Measurements from ENCODE around the gene TNPO1. TPM values are rescaled to one million over a fixed set of nuclear protein-coding genes. Genes with fewer than 3 reads are reported as not detected.
"Not testable (repeated sequence)": the region's sequence is repeated elsewhere in the genome, so short reads cannot be mapped to it uniquely, and the experiment has no call there.

Gene TNPO1
- total RNA-seq, 4 donors from 2014 or later = 96.8 to 130 (median 111) TPM

DNA sequence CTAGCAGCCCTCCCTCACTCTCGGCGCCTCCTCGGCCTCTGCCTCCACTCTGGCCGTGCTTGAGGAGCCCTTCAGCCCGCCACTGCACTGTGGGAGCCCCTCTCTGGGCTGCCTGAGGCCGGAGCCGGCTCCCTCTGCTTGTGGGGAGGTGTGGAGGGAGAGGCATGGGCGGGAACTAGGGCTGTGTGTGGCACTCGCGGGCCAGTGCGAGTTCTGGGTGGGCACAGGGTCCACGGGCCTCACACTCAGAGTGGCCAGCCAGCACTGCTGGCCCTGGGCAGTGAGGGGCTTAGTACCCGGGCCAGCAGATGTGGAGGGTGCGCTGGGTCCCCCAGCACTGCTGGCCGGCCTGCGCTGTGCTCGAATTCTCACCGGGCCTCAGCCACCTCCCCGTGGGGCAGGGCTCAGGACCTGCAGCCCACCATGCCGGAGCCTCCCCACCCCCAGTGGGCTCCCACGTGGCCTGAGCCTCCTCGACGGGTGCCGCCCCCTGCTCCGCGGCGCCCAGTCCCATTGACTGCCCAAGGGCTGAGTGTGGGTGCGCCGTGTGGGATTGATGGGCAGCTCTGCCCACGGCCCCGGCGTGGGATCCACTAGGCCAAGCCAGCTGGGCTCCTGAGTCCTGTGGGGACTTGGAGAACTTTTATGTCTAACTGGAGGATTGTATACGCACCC, 109.0 kb downstream of the TNPO1 start:
- intact Hi-C loops (cut with DNase I; ENCODE audit: low total_unique reads) = no loop called here

GRCh38 chr5:72932686-72933085, 116.2 kb downstream of the TNPO1 start:
- H3K27me3 ChIP-seq; ATAC-seq; H3K9me3 ChIP-seq; DNase-seq; H3K4me3 ChIP-seq; intact Hi-C loops (cut with DNase I; ENCODE audit: low total_unique reads); H3K4me1 ChIP-seq; H3K36me3 ChIP-seq; H3K27ac ChIP-seq: not testable (repeated sequence)
- in situ Hi-C loops (cut with MboI; ENCODE audit: low sequenced_read_pairs in 4 of 4) = loop anchor here in 1 of 4 donors (25.0 kb wide), 1 partner anchor 280 kb away; no protein-coding TSS in a partner anchor

More for the DNA sequence above, 109.0 kb downstream of the TNPO1 start:
- in situ Hi-C loops (cut with MboI; ENCODE audit: low sequenced_read_pairs in 4 of 4) = loop anchor here in 1 of 4 donors (25.0 kb wide), 1 partner anchor 287 kb away; no protein-coding TSS in a partner anchor
- Histone ChIP-seq H3K36me3 (no peaks in the 10 kb centered on the region), H3K27me3 (no peaks in the 10 kb centered on the region), H3K4me1 (no peaks in the 10 kb centered on the region), H3K9me3 (no peaks in the 10 kb centered on the region), H3K27ac (no peak overlapping the region), H3K4me3 (no peak overlapping the region)
- ATAC-seq (no peak), DNase-seq (no peak)
- TF ChIP-seq POLR2A (IDR thresholded peaks at IDR 0.05) = no peak
- no peak for TF ChIP-seq CTCF (IDR thresholded peaks at IDR 0.05 in 4 of 5, conservative IDR thresholded peaks at IDR 0.05 in 1 of 5)

DNA sequence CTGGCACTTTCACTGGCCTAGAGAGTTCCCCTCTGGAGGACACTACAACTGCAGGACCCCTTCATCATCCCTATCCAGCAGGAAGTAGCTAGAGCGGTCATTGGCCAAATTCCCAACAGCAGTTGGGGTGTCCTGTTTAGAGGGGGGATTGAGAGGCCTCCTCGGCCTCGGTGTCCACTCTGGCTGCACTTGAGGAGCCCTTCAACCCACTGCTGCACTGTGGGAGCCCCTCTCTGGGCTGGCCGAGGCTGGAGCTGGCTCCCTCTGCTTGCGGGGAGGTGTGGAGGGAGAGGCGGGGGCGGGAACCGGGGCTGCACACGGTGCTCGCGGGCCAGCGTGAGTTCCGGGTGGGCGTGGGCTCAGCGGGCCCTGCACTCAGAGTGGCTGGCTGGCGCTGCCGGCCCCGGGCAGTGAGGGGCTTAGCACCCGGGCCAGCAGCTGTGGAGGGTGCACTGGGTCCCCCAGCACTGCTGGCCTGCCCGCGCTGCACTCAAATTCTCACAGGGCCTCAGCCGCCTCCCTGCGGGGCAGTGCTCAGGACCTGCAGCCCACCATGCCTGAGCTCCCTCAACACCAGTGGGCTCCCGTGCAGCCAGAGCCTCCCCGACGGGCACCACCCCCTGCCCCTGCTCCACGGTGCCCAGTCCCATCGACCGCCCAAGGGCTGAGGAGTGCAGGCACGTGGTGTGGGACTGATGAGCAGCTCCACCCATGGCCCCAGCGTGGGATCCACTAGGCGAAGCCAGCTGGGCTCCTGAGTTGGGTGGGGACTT, 118.7 kb downstream of the TNPO1 start:
- H3K36me3 ChIP-seq; DNase-seq; ATAC-seq; intact Hi-C loops (cut with DNase I; ENCODE audit: low total_unique reads); H3K4me3 ChIP-seq; H3K9me3 ChIP-seq; H3K4me1 ChIP-seq; H3K27me3 ChIP-seq; H3K27ac ChIP-seq: not testable (repeated sequence)
- in situ Hi-C loops (cut with MboI; ENCODE audit: low sequenced_read_pairs in 4 of 4) = loop anchor here in 1 of 4 donors (25.0 kb wide), 1 partner anchor 277 kb away; no protein-coding TSS in a partner anchor

DNA sequence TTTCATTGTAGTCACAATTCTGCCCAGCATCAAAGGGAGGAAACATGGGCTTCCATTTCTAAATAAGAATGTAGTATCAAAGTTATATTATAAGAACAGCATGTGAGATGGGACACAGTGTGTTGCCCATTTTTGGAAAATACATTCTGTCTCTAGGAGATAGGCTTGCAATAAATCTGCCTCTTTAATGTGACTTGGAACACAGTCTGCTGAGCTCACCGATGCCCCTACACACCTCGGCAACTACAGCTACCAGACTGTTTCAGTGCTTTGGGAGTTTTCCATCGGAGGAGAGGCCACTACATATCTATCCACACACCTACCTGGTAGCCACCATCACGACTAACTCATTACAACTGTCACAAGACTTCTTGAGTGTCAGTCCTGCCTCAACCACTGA, 120.4 kb downstream of the TNPO1 start:
- no peak for TF ChIP-seq CTCF (IDR thresholded peaks at IDR 0.05 in 4 of 5, conservative IDR thresholded peaks at IDR 0.05 in 1 of 5)
- no peak for TF ChIP-seq POLR2A (IDR thresholded peaks at IDR 0.05)
- in situ Hi-C loops (cut with MboI; ENCODE audit: low sequenced_read_pairs in 4 of 4) = loop anchor here in 1 of 4 donors (25.0 kb wide), 1 partner anchor 275 kb away; no protein-coding TSS in a partner anchor

DNA sequence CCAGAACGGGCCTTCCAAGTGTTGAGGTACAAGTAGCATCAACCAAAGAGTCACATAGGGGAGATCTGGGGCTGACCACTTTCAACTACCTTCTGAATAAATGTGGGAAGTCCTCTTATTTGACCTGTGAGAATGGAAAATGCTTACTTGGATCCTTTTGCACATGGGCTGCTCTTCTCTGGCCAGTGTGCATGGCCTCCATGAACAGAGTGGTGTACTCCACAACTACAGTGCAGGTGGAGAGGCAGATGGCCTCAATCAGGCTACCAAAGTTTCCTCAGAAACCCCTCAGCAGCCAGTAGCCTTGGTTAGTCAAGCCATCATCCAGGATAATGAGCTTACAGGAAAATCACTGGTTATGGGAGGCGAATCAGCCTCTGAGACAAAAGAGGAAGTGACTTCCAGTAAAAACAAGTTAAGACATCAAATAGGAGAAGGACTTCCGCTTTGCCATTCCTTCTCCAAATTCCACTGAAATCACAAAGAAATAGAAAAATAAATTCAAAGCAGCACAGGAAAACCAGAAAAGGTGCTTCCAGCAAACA, 121.1 kb downstream of the TNPO1 start:
- in situ Hi-C loops (cut with MboI; ENCODE audit: low sequenced_read_pairs in 4 of 4) (loop anchor here in 1 of 4 donors (25.0 kb wide), 1 partner anchor 275 kb away; no protein-coding TSS in a partner anchor), intact Hi-C loops (cut with DNase I; ENCODE audit: low total_unique reads) (no loop called here)
- Histone ChIP-seq H3K36me3 (no peaks in the 10 kb centered on the region), H3K9me3 (no peaks in the 10 kb centered on the region), H3K27me3 (no peaks in the 10 kb centered on the region), H3K4me3 (no peak overlapping the region), H3K4me1 (no peaks in the 10 kb centered on the region), H3K27ac (peak overlapping the region in 2 of 4 donors; percentile 29 to 41)
- TF ChIP-seq POLR2A (IDR thresholded peaks at IDR 0.05) (no peak), CTCF (IDR thresholded peaks at IDR 0.05 in 4 of 5, conservative IDR thresholded peaks at IDR 0.05 in 1 of 5) (no peak)
- no peak for ATAC-seq
- DNase-seq = no peak

More for the DNA sequence above, 120.4 kb downstream of the TNPO1 start:
- DNase-seq (no peak), ATAC-seq (no peak)
- Histone ChIP-seq H3K4me3 (no peak overlapping the region), H3K36me3 (no peaks in the 10 kb centered on the region), H3K4me1 (no peaks in the 10 kb centered on the region), H3K9me3 (no peaks in the 10 kb centered on the region), H3K27ac (no peak overlapping the region), H3K27me3 (no peaks in the 10 kb centered on the region)
- intact Hi-C loops (cut with DNase I; ENCODE audit: low total_unique reads) = no loop called here
